IPS-15b (cell line): ENCODE data around the gene PDE4A.
"Not testable (repeated sequence)": the region's sequence is repeated elsewhere in the genome, so short reads cannot be mapped to it uniquely, and the experiment has no call there.

ENCODE experiments used
- H3K27me3 ChIP-seq: one replicate; pipeline ENCODE4 v1.6.1; 2013; ENCODE audit warnings: low read length; ENCODE audit not compliant: control insufficient read depth, insufficient read depth
- H3K36me3 ChIP-seq: one replicate; pipeline ENCODE4 v1.6.1; 2013; ENCODE audit warnings: low read length; ENCODE audit not compliant: control insufficient read depth, insufficient read depth
- H3K4me1 ChIP-seq: one replicate; pipeline ENCODE4 v1.6.1; 2013; ENCODE audit warnings: mild to moderate bottlenecking, low read length; ENCODE audit not compliant: control insufficient read depth, insufficient read depth
- H3K4me3 ChIP-seq: one replicate; pipeline ENCODE4 v1.5.1; 2013; ENCODE audit warnings: low read depth, low read length
- H3K9ac ChIP-seq: one replicate; pipeline ENCODE4 v1.6.1; 2013; ENCODE audit warnings: low read depth, mild to moderate bottlenecking, low read length
- H3K9me3 ChIP-seq: one replicate; pipeline ENCODE4 v1.6.1; 2013; ENCODE audit warnings: mild to moderate bottlenecking, low read length; ENCODE audit not compliant: control insufficient read depth, insufficient read depth

Gene PDE4A

GRCh38 chr19:10390652-10391286, 29.6 kb upstream of the PDE4A start:
- Histone ChIP-seq H3K27me3 (no peaks in the 10 kb centered on the region), H3K36me3 (peaks cover 30% of the 10 kb centered on the region), H3K9ac (no peak overlapping the region), H3K4me1 (no peaks in the 10 kb centered on the region), H3K4me3 (no peak overlapping the region), H3K9me3 (no peaks in the 10 kb centered on the region)

- H3K4me1 ChIP-seq = no peaks in the 10 kb centered on the region
- no peak overlapping the region for H3K9ac ChIP-seq
- H3K4me3 ChIP-seq = no peak overlapping the region
- H3K9me3 ChIP-seq = no peaks in the 10 kb centered on the region
- H3K36me3 ChIP-seq = peaks cover 35% of the 10 kb centered on the region
- no peaks in the 10 kb centered on the region for H3K27me3 ChIP-seq
These were observed 28.2 kb upstream of the PDE4A start for GRCh38 chr19:10392120-10392519.

- no peak overlapping the region for H3K9ac ChIP-seq
- no peaks in the 10 kb centered on the region for H3K4me1 ChIP-seq
- H3K4me3 ChIP-seq = no peak overlapping the region
- peaks cover 38% of the 10 kb centered on the region for H3K36me3 ChIP-seq
- H3K27me3 ChIP-seq = no peaks in the 10 kb centered on the region
- H3K9me3 ChIP-seq = no peaks in the 10 kb centered on the region
These were observed 27.2 kb upstream of the PDE4A start for GRCh38 chr19:10393137-10393536.

GRCh38 chr19:10395003-10395402, 25.3 kb upstream of the PDE4A start:
- Histone ChIP-seq H3K27me3 (no peaks in the 10 kb centered on the region), H3K4me3 (no peak overlapping the region), H3K9me3 (no peaks in the 10 kb centered on the region), H3K4me1 (no peaks in the 10 kb centered on the region), H3K9ac (no peak overlapping the region), H3K36me3 (peaks cover 38% of the 10 kb centered on the region)

GRCh38 chr19:10395436-10395835, 24.9 kb upstream of the PDE4A start:
- Histone ChIP-seq H3K36me3 (peaks cover 38% of the 10 kb centered on the region), H3K4me1 (no peaks in the 10 kb centered on the region), H3K9ac (no peak overlapping the region), H3K27me3 (no peaks in the 10 kb centered on the region), H3K9me3 (no peaks in the 10 kb centered on the region), H3K4me3 (no peak overlapping the region)

GRCh38 chr19:10395917-10396316, 24.4 kb upstream of the PDE4A start:
- Histone ChIP-seq H3K36me3 (peaks cover 38% of the 10 kb centered on the region), H3K27me3 (no peaks in the 10 kb centered on the region), H3K9me3 (no peaks in the 10 kb centered on the region), H3K4me3 (no peak overlapping the region), H3K4me1 (no peaks in the 10 kb centered on the region), H3K9ac (no peak overlapping the region)

- H3K4me1 ChIP-seq = peaks cover 2% of the 10 kb centered on the region
- H3K9me3 ChIP-seq = no peaks in the 10 kb centered on the region
- H3K36me3 ChIP-seq = peaks cover 21% of the 10 kb centered on the region
- no peak overlapping the region for H3K9ac ChIP-seq
- H3K27me3 ChIP-seq = no peaks in the 10 kb centered on the region
- no peak overlapping the region for H3K4me3 ChIP-seq
These were observed 21.5 kb upstream of the PDE4A start for GRCh38 chr19:10398819-10399218.

GRCh38 chr19:10399340-10399739, 21.0 kb upstream of the PDE4A start:
- peaks cover 18% of the 10 kb centered on the region for H3K36me3 ChIP-seq

GRCh38 chr19:10399878-10400277, 20.5 kb upstream of the PDE4A start:
- Histone ChIP-seq H3K27me3 (peaks cover 2% of the 10 kb centered on the region), H3K9ac (no peak overlapping the region), H3K9me3 (no peaks in the 10 kb centered on the region), H3K4me3 (no peak overlapping the region), H3K4me1 (peaks cover 2% of the 10 kb centered on the region), H3K36me3 (peaks cover 16% of the 10 kb centered on the region)

More at GRCh38 chr19:10399340-10399739, 21.0 kb upstream of the PDE4A start:
- not testable (repeated sequence) for H3K9ac ChIP-seq, H3K4me3 ChIP-seq, H3K27me3 ChIP-seq, H3K4me1 ChIP-seq, H3K9me3 ChIP-seq

- Histone ChIP-seq H3K27me3 (peaks cover 22% of the 10 kb centered on the region), H3K4me1 (peaks cover 2% of the 10 kb centered on the region), H3K36me3 (peaks cover 3% of the 10 kb centered on the region), H3K9ac (peak overlapping the region; percentile 92), H3K9me3 (no peaks in the 10 kb centered on the region), H3K4me3 (peak overlapping the region; percentile 97)
These were observed 17.8 kb upstream of the PDE4A start for GRCh38 chr19:10402441-10403038.

- Histone ChIP-seq H3K4me3 (peak within 1 kb of the TSS; percentile 97), H3K27me3 (peaks cover 22% of the 10 kb centered on the region), H3K4me1 (peaks cover 2% of the 10 kb centered on the region), H3K9me3 (no peaks in the 10 kb centered on the region), H3K9ac (peak within 1 kb of the TSS; percentile 92), H3K36me3 (no peaks in the 10 kb centered on the region)
These were observed 17.0 kb upstream of the PDE4A start, which contains the start of gene CDC37 for GRCh38 chr19:10403137-10404021. CDC37 (minus strand) TSS chr19:10403542; CDS start chr19:10403479, 63 bp downstream.
